Tibial nerve (tissue), 4 donors: Measurements from ENCODE around the gene DLGAP1. TPM values are rescaled to one million over a fixed set of nuclear protein-coding genes. Genes with fewer than 3 reads are reported as not detected.

Source experiments
- DNase-seq, 2 donors: peaks; one replicate each; pipeline ENCODE4 v3.0.0-alpha.2; 2019; ENCODE audit warnings: low spot score in 2 of 2
- H3K27ac ChIP-seq, 4 donors: fragments of 200-600 bp; sonication (generic) in 3 of 4; one replicate each; pipeline ENCODE4 v1.5.1; 2017 to 2019; ENCODE audit warnings: mild to moderate bottlenecking in 1 of 4
- H3K27me3 ChIP-seq, 2 donors: fragments of 200-600 bp; sonication (generic) in 1 of 2; one replicate each; pipeline versions ENCODE4 v1.5.1 to v1.6.0; 2017 to 2019
- H3K36me3 ChIP-seq, 3 donors: fragments of 200-600 bp; sonication (generic); one replicate each; pipeline ENCODE4 v1.5.1; 2018 to 2019
- H3K4me1 ChIP-seq, 4 donors: fragments of 200-600 bp; sonication (generic) in 3 of 4; one replicate each; pipeline ENCODE4 v1.5.1; 2017 to 2019
- H3K4me3 ChIP-seq, 4 donors: fragments of 200-600 bp; sonication (generic) in 3 of 4; one replicate each; pipeline ENCODE4 v1.5.1; 2017 to 2019; ENCODE audit warnings: mild to moderate bottlenecking in 1 of 4, moderate library complexity in 1 of 4
- H3K9me3 ChIP-seq, 4 donors: fragments of 200-600 bp; sonication (generic) in 3 of 4; one replicate each; pipeline ENCODE4 v1.5.1; 2017 to 2019
- CTCF ChIP-seq, 5 experiments: fragments of 200-600 bp in 3 of 5; fragments of 450-650 bp in 2 of 5; sonication (generic) in 3 of 5; IDR thresholded peaks; one replicate each; pipeline ENCODE4 v1.5.1; 2016 to 2019; ENCODE audit warnings: antibody characterized with exemption in 5 of 5, mild to moderate bottlenecking in 3 of 5, moderate library complexity in 2 of 5
- EP300 ChIP-seq, 2 donors: sonication (generic); formaldehyde crosslinking; IDR thresholded peaks; one replicate each; pipeline ENCODE4 v1.6.1; 2017; ENCODE audit warnings: antibody characterized with exemption in 2 of 2, mild to moderate bottlenecking in 1 of 2
- POLR2A ChIP-seq, 2 donors: fragments of 450-650 bp; IDR thresholded peaks; one replicate each; pipeline ENCODE4 v1.6.1; 2017; ENCODE audit warnings: antibody characterized with exemption in 2 of 2, mild to moderate bottlenecking in 2 of 2, moderate library complexity in 2 of 2
- WGBS, 2 donors: methylation state at CpG; one replicate each; pipeline ENCODE4 v1.1.5; 2018; 5-methylcytosine and 5-hydroxymethylcytosine counted together
- total RNA-seq, 4 donors: library from RNA; depleted of rRNA; stranded (reverse); fragments of >200 nt; gene quantifications; one replicate each; pipeline ENCODE4 v1.1.0, GENCODE V29; 2016

DLGAP1 gene
- total RNA-seq, 4 donors from 2014 or later, result 1.5 to 18.3 (median 2.5) TPM

GRCh38 chr18:3528231-3528630, 926.9 kb downstream of the DLGAP1 start:
- Histone ChIP-seq H3K36me3 (no peaks in the 10 kb centered on the region), H3K27me3 (no peaks in the 10 kb centered on the region), H3K4me3 (no peak overlapping the region), H3K4me1 (peaks cover 0 to 22% (median 0%) of the 10 kb centered on the region in 4 donors), H3K27ac (peak overlapping the region in 1 of 4 donors; percentile 4), H3K9me3 (peaks cover 0 to 9% (median 2%) of the 10 kb centered on the region in 4 donors)
- no peak for DNase-seq
- TF ChIP-seq EP300 (IDR thresholded peaks at IDR 0.05), result no peak
- no peak for TF ChIP-seq CTCF (IDR thresholded peaks at IDR 0.05)
- no peak for TF ChIP-seq POLR2A (IDR thresholded peaks at IDR 0.05)
- WGBS, 2 donors, result 30 to 37% methylated on average over 4 of the region's 4 CpGs

- Histone ChIP-seq H3K4me3 (no peak overlapping the region), H3K27me3 (no peaks in the 10 kb centered on the region), H3K9me3 (peaks cover 0 to 9% (median 2%) of the 10 kb centered on the region in 4 donors), H3K4me1 (peaks cover 0 to 22% (median 0%) of the 10 kb centered on the region in 4 donors), H3K36me3 (no peaks in the 10 kb centered on the region), H3K27ac (peak overlapping the region in 3 of 4 donors; percentile 61 to 69 (median 64))
- whole genome bisulfite sequencing, 2 donors, result 41% methylated on average over 13 of the region's 13 CpGs
- DNase-seq, result peak in 1 of 2 donors; percentile 16
- TF ChIP-seq EP300 (IDR thresholded peaks at IDR 0.05) (peak in 1 of 2 donors; percentile 7), CTCF (IDR thresholded peaks at IDR 0.05) (no peak)
Measured at GRCh38 chr18:3526421-3527354, 928.4 kb downstream of the DLGAP1 start.

- 43 to 46% methylated on average over 10 of the region's 10 CpGs for WGBS, 2 donors
- Histone ChIP-seq H3K36me3 (no peaks in the 10 kb centered on the region), H3K9me3 (peaks cover 0 to 9% (median 2%) of the 10 kb centered on the region in 4 donors), H3K4me1 (peaks cover 0 to 22% (median 0%) of the 10 kb centered on the region in 4 donors), H3K4me3 (no peak overlapping the region), H3K27ac (peak overlapping the region in 3 of 4 donors; percentile 61 to 69 (median 64)), H3K27me3 (no peaks in the 10 kb centered on the region)
- no peak for DNase-seq
- TF ChIP-seq EP300 (IDR thresholded peaks at IDR 0.05) (no peak), POLR2A (IDR thresholded peaks at IDR 0.05) (no peak), CTCF (IDR thresholded peaks at IDR 0.05) (no peak)
Measured at GRCh38 chr18:3525870-3526420, 929.2 kb downstream of the DLGAP1 start.

- TF ChIP-seq POLR2A (IDR thresholded peaks at IDR 0.05) (no peak), EP300 (IDR thresholded peaks at IDR 0.05) (peak in 1 of 2 donors; percentile 60), CTCF (IDR thresholded peaks at IDR 0.05) (no peak)
- H3K27me3 ChIP-seq, result no peaks in the 10 kb centered on the region
- peak overlapping the region in 3 of 4 donors; percentile 2 to 73 (median 68) for H3K27ac ChIP-seq
- H3K4me1 ChIP-seq, result peaks cover 0 to 22% (median 0%) of the 10 kb centered on the region in 4 donors
- peaks cover 0 to 9% (median 2%) of the 10 kb centered on the region in 4 donors for H3K9me3 ChIP-seq
- WGBS, 2 donors, result 39 to 55% methylated on average over 5 of the region's 5 CpGs
- H3K4me3 ChIP-seq, result no peak overlapping the region
- no peak for DNase-seq
- H3K36me3 ChIP-seq, result no peaks in the 10 kb centered on the region
Measured at GRCh38 chr18:3524706-3525105, 930.4 kb downstream of the DLGAP1 start.
